HFFc6 (cell line): ENCODE measurements around the gene HKDC1. TPM values are rescaled to one million over a fixed set of nuclear protein-coding genes. Genes with fewer than 3 reads are reported as not detected.
A peak's percentile ranks its signal among the peaks of the same experiment; 100 is the strongest.

Experiments used
- DNase-seq: peaks from one replicate; pipeline ENCODE4 v3.0.0-alpha.2; 2018
- H3K27ac Mint-ChIP-seq: 2 replicates; pipeline ENCODE4 v1.8.0; 2020; ENCODE audit warnings: mild to moderate bottlenecking, mixed read lengths
- H3K27me3 Mint-ChIP-seq: 2 replicates; pipeline ENCODE4 v1.8.0; 2021; ENCODE audit warnings: mild to moderate bottlenecking, moderate library complexity, mixed read lengths; ENCODE audit not compliant: insufficient read depth
- H3K36me3 Mint-ChIP-seq: 2 replicates; pipeline ENCODE4 v1.8.0; 2021; ENCODE audit warnings: low read depth, mixed read lengths
- H3K4me1 Mint-ChIP-seq: 2 replicates; pipeline ENCODE4 v1.8.0; 2020; ENCODE audit warnings: low read depth, mixed read lengths
- H3K4me3 Mint-ChIP-seq: 2 replicates; pipeline ENCODE4 v1.8.0; 2020; ENCODE audit warnings: mild to moderate bottlenecking, moderate library complexity, mixed read lengths
- H3K9me3 Mint-ChIP-seq: 2 replicates; pipeline ENCODE4 v1.8.0; 2020; ENCODE audit warnings: mild to moderate bottlenecking, mixed read lengths
- total RNA-seq, 6 experiments: library from RNA; stranded (reverse); fragmentation: NEBNext Ultra II Directional; extraction: Animal tissue kit (Norgen Biotek cat#: 25700); gene quantifications; 2 replicates in 1 of 6; 3 replicates in 5 of 6; pipeline ENCODE4 v1.2.3, GENCODE V29; 2021
- TF ChIP-seq, protein P1 (sequence below): fragments of 200-600 bp; sonication (generic); IDR thresholded peaks from 2 replicates; pipeline ENCODE4 v1.5.0; 2021; ENCODE audit warnings: antibody characterized with exemption, mild to moderate bottlenecking

HKDC1 gene
- total RNA-seq, 6 experiments from 2014 or later, result 0.09 to 0.54 (median 0.42) TPM

DNA sequence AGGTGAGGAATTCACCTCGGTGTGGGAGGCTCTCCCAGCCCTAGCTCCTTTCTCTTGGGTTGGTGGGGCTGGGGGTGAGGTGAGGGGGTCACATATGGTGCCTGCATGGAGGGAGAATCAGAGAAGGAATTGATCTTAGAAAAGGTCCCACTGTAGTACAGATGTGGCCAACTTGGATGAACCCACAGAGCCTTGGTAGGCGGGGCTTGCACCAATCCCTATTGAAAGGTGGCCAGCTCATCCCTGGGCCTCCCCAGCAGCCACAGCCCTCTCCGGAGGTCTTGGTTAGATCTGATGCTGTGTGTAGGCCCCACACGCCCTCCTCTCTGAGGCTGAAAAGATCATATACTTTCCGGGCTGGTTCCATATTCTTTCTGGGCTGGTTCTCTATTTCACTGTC, 19.0 kb downstream of the HKDC1 start:
- H3K27ac Mint-ChIP-seq, result no peak overlapping the region; the same call in 1 of the 2 replicates
- no peak overlapping the region for H3K4me3 Mint-ChIP-seq
- no peaks in the 10 kb centered on the region for H3K9me3 Mint-ChIP-seq
- TF ChIP-seq, protein P1, sequence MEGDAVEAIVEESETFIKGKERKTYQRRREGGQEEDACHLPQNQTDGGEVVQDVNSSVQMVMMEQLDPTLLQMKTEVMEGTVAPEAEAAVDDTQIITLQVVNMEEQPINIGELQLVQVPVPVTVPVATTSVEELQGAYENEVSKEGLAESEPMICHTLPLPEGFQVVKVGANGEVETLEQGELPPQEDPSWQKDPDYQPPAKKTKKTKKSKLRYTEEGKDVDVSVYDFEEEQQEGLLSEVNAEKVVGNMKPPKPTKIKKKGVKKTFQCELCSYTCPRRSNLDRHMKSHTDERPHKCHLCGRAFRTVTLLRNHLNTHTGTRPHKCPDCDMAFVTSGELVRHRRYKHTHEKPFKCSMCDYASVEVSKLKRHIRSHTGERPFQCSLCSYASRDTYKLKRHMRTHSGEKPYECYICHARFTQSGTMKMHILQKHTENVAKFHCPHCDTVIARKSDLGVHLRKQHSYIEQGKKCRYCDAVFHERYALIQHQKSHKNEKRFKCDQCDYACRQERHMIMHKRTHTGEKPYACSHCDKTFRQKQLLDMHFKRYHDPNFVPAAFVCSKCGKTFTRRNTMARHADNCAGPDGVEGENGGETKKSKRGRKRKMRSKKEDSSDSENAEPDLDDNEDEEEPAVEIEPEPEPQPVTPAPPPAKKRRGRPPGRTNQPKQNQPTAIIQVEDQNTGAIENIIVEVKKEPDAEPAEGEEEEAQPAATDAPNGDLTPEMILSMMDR, result no peak
- DNase-seq, result no peak
- H3K4me1 Mint-ChIP-seq, result peaks cover 38% of the 10 kb centered on the region
- H3K27me3 Mint-ChIP-seq, result peaks cover 1% of the 10 kb centered on the region
- H3K36me3 Mint-ChIP-seq, result no peaks in the 10 kb centered on the region

DNA sequence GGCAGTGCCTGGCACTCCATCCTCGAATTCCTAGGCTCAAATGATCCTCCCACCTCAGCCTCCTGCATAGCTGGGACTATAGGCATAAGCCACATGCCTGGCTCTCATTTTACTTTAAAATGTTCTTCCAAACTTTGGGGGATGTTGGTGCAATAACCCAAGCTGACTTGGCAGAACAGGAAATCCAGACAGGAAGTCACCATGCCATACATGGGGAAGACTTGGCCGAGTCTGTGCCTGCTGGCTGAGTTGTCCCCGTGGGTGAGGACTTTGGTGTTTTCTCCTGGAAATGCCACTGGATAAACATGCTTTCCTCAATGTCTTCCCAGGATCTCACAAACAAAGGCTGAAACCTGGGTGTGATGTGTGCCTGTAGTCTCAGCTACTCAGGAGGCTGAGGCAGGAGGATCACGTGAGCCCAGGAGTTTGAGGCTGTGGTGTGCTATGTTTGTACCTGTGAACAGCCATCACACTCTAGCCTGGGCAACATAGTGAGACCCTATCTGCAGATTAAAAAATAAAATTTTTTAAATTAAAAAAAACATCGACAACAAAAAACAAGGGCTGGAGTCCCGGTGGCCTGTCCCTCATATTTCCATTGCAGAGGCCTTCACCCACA, 19.8 kb downstream of the HKDC1 start:
- H3K4me3 Mint-ChIP-seq, result no peak overlapping the region
- H3K9me3 Mint-ChIP-seq, result no peaks in the 10 kb centered on the region
- H3K27me3 Mint-ChIP-seq, result peaks cover 1% of the 10 kb centered on the region
- H3K36me3 Mint-ChIP-seq, result no peaks in the 10 kb centered on the region
- H3K27ac Mint-ChIP-seq, result peak overlapping the region; percentile 62
- DNase-seq, result no peak
- peaks cover 38% of the 10 kb centered on the region for H3K4me1 Mint-ChIP-seq
- TF ChIP-seq, protein P1, result no peak

DNA sequence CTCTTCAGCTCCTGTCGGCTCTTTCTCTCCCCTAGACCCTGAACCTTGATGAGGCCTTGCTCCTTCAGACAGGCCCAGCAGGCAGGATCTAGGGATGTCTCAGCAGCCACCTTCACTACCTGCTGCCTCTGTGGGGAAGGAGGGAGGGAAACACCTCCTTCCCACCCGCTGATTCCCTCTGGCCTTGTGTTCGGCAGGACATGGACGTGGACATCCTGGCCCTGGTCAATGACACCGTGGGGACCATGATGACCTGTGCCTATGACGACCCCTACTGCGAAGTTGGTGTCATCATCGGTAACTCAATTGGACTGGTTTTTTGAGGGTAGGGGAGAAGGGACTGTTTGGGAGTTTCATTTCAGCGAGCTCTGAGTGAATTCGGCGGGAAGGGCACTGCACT, 20.3 kb downstream of the HKDC1 start:
- H3K36me3 Mint-ChIP-seq, result no peaks in the 10 kb centered on the region
- TF ChIP-seq, protein P1, result no peak
- H3K4me1 Mint-ChIP-seq, result peaks cover 38% of the 10 kb centered on the region
- no peaks in the 10 kb centered on the region for H3K9me3 Mint-ChIP-seq
- H3K27me3 Mint-ChIP-seq, result peaks cover 1% of the 10 kb centered on the region
- peak overlapping the region; percentile 7; the same call in 1 of the 2 replicates for H3K27ac Mint-ChIP-seq
- no peak for DNase-seq
- H3K4me3 Mint-ChIP-seq, result no peak overlapping the region

DNA sequence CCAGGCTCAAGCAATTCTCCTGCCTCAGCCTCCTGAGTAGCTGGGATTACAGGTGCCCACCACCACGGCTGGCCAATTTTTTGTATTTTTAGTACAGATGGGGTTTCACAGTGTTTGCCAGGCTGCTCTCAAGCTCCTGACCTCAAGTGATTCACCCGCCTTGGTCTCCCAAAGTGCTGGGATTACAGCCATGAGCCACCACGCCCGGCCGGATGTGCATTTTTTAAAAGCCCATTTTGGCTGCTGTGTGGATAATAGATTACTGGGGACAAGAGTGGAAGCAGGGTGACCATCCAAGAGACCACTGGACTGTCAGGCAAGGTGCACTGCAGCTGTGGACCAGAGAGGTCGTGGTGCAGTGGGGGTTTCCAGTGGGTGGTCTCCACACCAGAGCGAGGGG, 21.4 kb downstream of the HKDC1 start:
- H3K4me3 Mint-ChIP-seq, result no peak overlapping the region; the same call in 1 of the 2 replicates
- no peaks in the 10 kb centered on the region for H3K36me3 Mint-ChIP-seq
- no peaks in the 10 kb centered on the region for H3K9me3 Mint-ChIP-seq
- peaks cover 38% of the 10 kb centered on the region for H3K4me1 Mint-ChIP-seq
- peak overlapping the region; percentile 56; the same call in 1 of the 2 replicates for H3K27ac Mint-ChIP-seq
- peak; percentile 40 for DNase-seq
- TF ChIP-seq, protein P1, result no peak
- peaks cover 1% of the 10 kb centered on the region for H3K27me3 Mint-ChIP-seq

DNA sequence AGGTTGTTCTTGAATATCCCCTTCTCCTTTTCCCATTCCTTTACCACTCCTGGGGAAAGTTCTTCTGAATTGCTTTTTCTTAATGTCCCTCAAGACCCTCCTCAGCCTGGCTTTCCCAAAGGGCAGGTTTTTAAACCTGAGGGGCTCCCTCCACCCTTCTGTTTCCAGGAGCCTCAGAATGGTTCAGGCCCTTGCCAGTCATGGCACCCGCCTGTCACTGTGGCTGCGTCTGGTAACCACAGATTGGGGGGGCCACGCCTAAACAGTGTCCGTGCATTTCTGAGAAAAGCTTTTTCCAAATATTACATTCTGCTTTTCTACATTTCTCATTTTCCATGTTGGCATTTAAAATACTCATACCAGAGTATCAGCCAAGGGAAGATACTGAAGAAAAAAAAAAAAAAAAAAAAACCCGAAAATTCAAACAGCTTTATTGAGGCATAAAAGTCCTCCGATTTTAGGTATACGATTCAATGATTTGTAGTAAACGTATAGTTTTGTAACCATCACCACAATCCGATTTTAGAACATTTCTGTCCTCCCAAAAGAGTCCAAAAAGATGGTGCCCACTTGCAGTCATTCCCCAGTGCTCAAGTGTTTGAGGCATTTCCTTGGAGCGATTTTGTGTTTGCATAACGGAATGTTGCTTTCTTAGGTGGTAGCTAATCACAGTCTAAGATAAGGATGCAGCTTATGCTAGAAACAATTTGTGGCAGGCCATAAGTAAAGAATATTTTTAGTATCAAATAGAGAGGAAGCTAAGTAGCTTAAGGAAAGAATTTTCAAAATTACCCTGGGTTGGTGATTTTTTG, 22.1 kb downstream of the HKDC1 start:
- H3K9me3 Mint-ChIP-seq, result no peaks in the 10 kb centered on the region
- no peak for DNase-seq
- no peak overlapping the region for H3K27ac Mint-ChIP-seq
- TF ChIP-seq, protein P1, result no peak
- H3K4me3 Mint-ChIP-seq, result no peak overlapping the region; the same call in 1 of the 2 replicates
- H3K4me1 Mint-ChIP-seq, result peaks cover 38% of the 10 kb centered on the region
- H3K36me3 Mint-ChIP-seq, result no peaks in the 10 kb centered on the region
- peaks cover 1% of the 10 kb centered on the region for H3K27me3 Mint-ChIP-seq
